Heart left ventricle (tissue), 13 donors: ENCODE results near the gene TRIM31.

Experiments
- CTCF ChIP-seq, 12 donors: fragments of 200-600 bp; sonication (generic) in 4 of 12; IDR thresholded peaks; one replicate each; pipeline versions ENCODE4 v1.5.0 to v1.8.0; 2018 to 2022; ENCODE audit warnings: antibody characterized with exemption in 12 of 12, mild to moderate bottlenecking in 5 of 12
- POLR2A ChIP-seq, 2 donors: fragments of 450-650 bp; IDR thresholded peaks; one replicate each; pipeline ENCODE4 v1.6.1; 2017; ENCODE audit warnings: antibody characterized with exemption in 2 of 2, mild to moderate bottlenecking in 2 of 2, moderate library complexity in 2 of 2
- donor health status: ischemic (EF 13 %, LVEDD 7.1; RV severe dilation, severe dysfunction).
- donor health status: DM: no; HTN: yes; CAD: no.
- donor health status: DM: no; HTN: no; CAD: no.
- donor health status: ischemic (EF 25% LVEDD 6.9; RV normal size, moderate dysfunction).
- donor health status: ischemic (EF 25% LVEDD 5.7; RV mildly dilated, moderate dysfunction).
- donor health status: ischemic (EF 35%, LVEDD 5.7; RV mildly dilated, moderate dysfunction).
- donor health status: nonischemic (EF 11% LVEDD 7.7; RV severe dilation, severe dysfunction).
- donor health status: DM: yes; HTN: yes; CAD: no.
- donor health status: PGD.
- donor health status: ischemic (EF 29% LVEDD 5.4; RV normal size, mild dysfunction).
- donor health status: nonischemic (EF 23%, LVEDD 6.1; RV moderate dilation, normal function).

GRCh38 chr6:30152016-30152673 lies 39.3 kb upstream of the TRIM31 start:
- no peak for TF ChIP-seq CTCF (IDR thresholded peaks at IDR 0.05)
- TF ChIP-seq POLR2A (IDR thresholded peaks at IDR 0.05): no peak
